ENCODE measurements around the gene TBC1D23. TPM values are rescaled to one million over a fixed set of nuclear protein-coding genes. Genes with fewer than 3 reads are reported as not detected.

TBC1D23 gene
- total RNA-seq, 1 donor from 2014 or later = 35.3 TPM

GRCh38 chr3:100263583-100263982 lies 2.8 kb downstream of the TBC1D23 start:
- TF ChIP-seq CTCF (IDR thresholded peaks at IDR 0.05) = no peak
- H3K27ac Mint-ChIP-seq (ENCODE audit: unreplicated experiment) = peak overlapping the region; percentile 13
- H3K4me1 Mint-ChIP-seq (ENCODE audit: unreplicated experiment) = peaks cover 47% of the 10 kb centered on the region
- no peaks in the 10 kb centered on the region for H3K36me3 Mint-ChIP-seq (ENCODE audit: unreplicated experiment)
- H3K9me3 Mint-ChIP-seq (ENCODE audit: unreplicated experiment) = no peaks in the 10 kb centered on the region
- no peaks in the 10 kb centered on the region for H3K27me3 Mint-ChIP-seq (ENCODE audit: unreplicated experiment)
- DNase-seq (ENCODE audit: extremely low spot score, unreplicated experiment) = no peak
- H3K4me3 Mint-ChIP-seq (ENCODE audit: unreplicated experiment) = peak overlapping the region; percentile 34

- Mint-ChIP-seq H3K4me1 (ENCODE audit: unreplicated experiment) (peaks cover 52% of the 10 kb centered on the region), H3K36me3 (ENCODE audit: unreplicated experiment) (no peaks in the 10 kb centered on the region), H3K4me3 (ENCODE audit: unreplicated experiment) (no peak overlapping the region), H3K9me3 (ENCODE audit: unreplicated experiment) (no peaks in the 10 kb centered on the region), H3K27ac (ENCODE audit: unreplicated experiment) (peak overlapping the region; percentile 35), H3K27me3 (ENCODE audit: unreplicated experiment) (no peaks in the 10 kb centered on the region)
- DNase-seq (ENCODE audit: extremely low spot score, unreplicated experiment) = no peak
- no peak for TF ChIP-seq CTCF (IDR thresholded peaks at IDR 0.05)
These were observed 3.5 kb downstream of the TBC1D23 start for GRCh38 chr3:100264242-100264641.

GRCh38 chr3:100265016-100265415 lies 4.2 kb downstream of the TBC1D23 start:
- DNase-seq (ENCODE audit: extremely low spot score, unreplicated experiment) = no peak
- H3K27me3 Mint-ChIP-seq (ENCODE audit: unreplicated experiment) = no peaks in the 10 kb centered on the region
- peaks cover 48% of the 10 kb centered on the region for H3K4me1 Mint-ChIP-seq (ENCODE audit: unreplicated experiment)

GRCh38 chr3:100266531-100266930 lies 5.7 kb downstream of the TBC1D23 start:
- Mint-ChIP-seq H3K27me3 (ENCODE audit: unreplicated experiment) (no peaks in the 10 kb centered on the region), H3K36me3 (ENCODE audit: unreplicated experiment) (no peaks in the 10 kb centered on the region), H3K4me1 (ENCODE audit: unreplicated experiment) (peaks cover 44% of the 10 kb centered on the region), H3K27ac (ENCODE audit: unreplicated experiment) (no peak overlapping the region), H3K9me3 (ENCODE audit: unreplicated experiment) (no peaks in the 10 kb centered on the region), H3K4me3 (ENCODE audit: unreplicated experiment) (no peak overlapping the region)
- DNase-seq (ENCODE audit: extremely low spot score, unreplicated experiment) = no peak
- TF ChIP-seq CTCF (IDR thresholded peaks at IDR 0.05) = no peak

More at GRCh38 chr3:100265016-100265415, 4.2 kb downstream of the TBC1D23 start:
- H3K9me3 Mint-ChIP-seq (ENCODE audit: unreplicated experiment) = no peaks in the 10 kb centered on the region
- H3K36me3 Mint-ChIP-seq (ENCODE audit: unreplicated experiment) = no peaks in the 10 kb centered on the region
- H3K27ac Mint-ChIP-seq (ENCODE audit: unreplicated experiment) = no peak overlapping the region
- no peak for TF ChIP-seq CTCF (IDR thresholded peaks at IDR 0.05)
- H3K4me3 Mint-ChIP-seq (ENCODE audit: unreplicated experiment) = no peak overlapping the region

GRCh38 chr3:100268156-100268555 lies 7.4 kb downstream of the TBC1D23 start:
- Mint-ChIP-seq H3K27me3 (ENCODE audit: unreplicated experiment) (no peaks in the 10 kb centered on the region), H3K9me3 (ENCODE audit: unreplicated experiment) (no peaks in the 10 kb centered on the region), H3K36me3 (ENCODE audit: unreplicated experiment) (no peaks in the 10 kb centered on the region), H3K27ac (ENCODE audit: unreplicated experiment) (no peak overlapping the region), H3K4me3 (ENCODE audit: unreplicated experiment) (no peak overlapping the region), H3K4me1 (ENCODE audit: unreplicated experiment) (peaks cover 30% of the 10 kb centered on the region)
- no peak for DNase-seq (ENCODE audit: extremely low spot score, unreplicated experiment)
- TF ChIP-seq CTCF (IDR thresholded peaks at IDR 0.05) = no peak

Data from osteocyte (in vitro differentiated cells).